Stimulated activated CD8-positive, alpha-beta memory T cell treated with anti-CD3 and anti-CD28 coated beads, Interleukin-4, amount 100 ng/mL, for 4 hours (primary cell): ENCODE data around the gene NUCB1.

Source experiments
- DNase-seq, 2 donors: peaks; one replicate each; pipeline ENCODE4 v3.0.0-alpha.2; 2020; ENCODE audit warnings: low read depth in 2 of 2, low spot score in 1 of 2

The NUCB1 gene

DNA sequence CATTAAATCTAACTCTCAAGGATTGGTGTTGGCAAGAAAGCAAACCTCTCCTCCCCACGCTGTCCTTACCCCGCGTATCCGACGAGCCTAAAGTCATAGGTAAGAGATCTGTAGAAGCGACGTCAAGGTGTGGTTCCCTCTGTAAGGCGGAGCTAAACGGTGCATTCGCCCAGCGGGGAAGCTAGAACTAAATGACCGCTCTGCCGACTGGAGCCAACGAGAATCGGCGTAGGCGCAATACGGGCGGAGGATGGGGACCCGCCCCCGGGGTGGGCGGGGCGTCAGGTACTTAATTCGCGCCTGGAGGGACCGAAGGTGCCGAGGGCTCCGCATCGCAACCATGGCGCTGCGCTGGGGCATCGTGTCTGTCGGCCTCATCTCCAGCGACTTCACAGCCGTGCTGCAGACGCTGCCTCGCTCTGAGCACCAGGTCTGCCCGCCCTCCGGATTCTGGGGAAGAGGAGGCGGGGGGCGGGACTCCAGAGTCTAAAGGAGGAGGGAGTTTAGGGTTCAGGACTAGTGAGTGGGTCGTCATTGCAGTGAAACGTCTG lies 33.3 kb downstream of the NUCB1 start, which contains the start of gene DHDH:
Gene DHDH, plus strand, starts transcription at position 318 of the 551 bp plus-strand sequence. Its CDS starts 23 bp downstream, at position 341.
- DNase-seq: peak; percentile 42 to 60

DNA sequence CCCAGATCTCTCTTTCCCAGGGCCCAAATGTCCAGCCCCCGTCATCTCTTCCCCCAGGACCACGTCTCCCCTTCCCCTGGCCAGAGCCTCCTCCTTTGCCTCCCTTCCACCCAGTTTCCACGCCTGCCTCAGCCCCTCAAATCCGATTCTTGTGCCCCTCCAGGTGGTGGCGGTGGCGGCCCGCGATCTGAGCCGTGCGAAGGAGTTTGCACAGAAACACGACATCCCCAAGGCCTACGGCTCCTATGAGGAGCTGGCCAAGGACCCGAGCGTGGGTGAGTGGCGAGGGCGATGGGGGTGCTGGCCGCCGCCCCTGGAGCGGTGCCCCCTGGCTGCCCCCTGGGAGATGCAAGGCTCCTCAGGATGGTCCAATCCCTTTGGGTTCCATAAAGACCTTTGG lies 34.7 kb downstream of the NUCB1 start:
- DNase-seq: no peak

GRCh38 chr19:48935864-48936263 lies 35.8 kb downstream of the NUCB1 start:
- no peak for DNase-seq

GRCh38 chr19:48938256-48938655 lies 38.1 kb downstream of the NUCB1 start:
- no peak for DNase-seq

- DNase-seq: no peak
These were observed 40.8 kb downstream of the NUCB1 start for GRCh38 chr19:48940902-48941301.

- DNase-seq: no peak
These were observed 43.0 kb downstream of the NUCB1 start for GRCh38 chr19:48943081-48943480.

- no peak for DNase-seq
These were observed 45.3 kb downstream of the NUCB1 start for GRCh38 chr19:48945415-48945814.

- no peak for DNase-seq
These were observed 45.7 kb downstream of the NUCB1 start for GRCh38 chr19:48945817-48946216.

GRCh38 chr19:48946463-48947257 lies 46.5 kb downstream of the NUCB1 start:
- no peak for DNase-seq

GRCh38 chr19:48947258-48947542 lies 47.1 kb downstream of the NUCB1 start:
- no peak for DNase-seq

- no peak for DNase-seq
These were observed 50.0 kb downstream of the NUCB1 start for GRCh38 chr19:48950159-48950558.

- DNase-seq: no peak
These were observed 50.9 kb downstream of the NUCB1 start for GRCh38 chr19:48950830-48951519.

GRCh38 chr19:48953141-48953540 lies 53.0 kb downstream of the NUCB1 start:
- no peak for DNase-seq

DNA sequence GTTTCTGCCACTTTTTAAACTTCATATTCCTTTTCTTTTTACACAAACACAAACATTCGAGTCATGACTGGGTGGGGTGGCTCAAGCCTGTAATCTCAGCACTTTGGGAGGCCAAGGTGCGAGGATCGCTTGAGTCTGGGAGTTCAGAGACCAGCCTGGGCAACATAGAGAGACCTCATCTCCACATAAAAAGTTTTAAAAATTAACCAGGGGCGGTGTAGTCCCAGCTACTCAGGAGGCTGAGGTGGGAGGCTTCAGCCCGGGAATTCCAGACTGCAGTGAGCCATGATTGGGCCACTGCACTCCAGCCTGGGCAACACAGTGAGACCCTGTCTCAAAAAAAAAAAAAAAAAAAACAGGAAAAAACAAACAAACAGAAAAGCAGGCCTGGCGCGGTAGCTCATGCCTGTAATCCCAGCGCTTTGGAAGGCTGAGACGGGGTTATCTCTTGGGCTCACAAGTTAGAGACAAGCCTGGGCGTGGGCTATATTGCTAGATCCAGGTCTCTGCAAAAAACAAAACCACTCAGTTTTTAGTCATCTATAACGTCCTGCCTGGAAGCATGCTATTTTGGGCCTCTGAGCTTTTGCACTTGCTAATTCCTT lies 54.0 kb downstream of the NUCB1 start:
- DNase-seq: no peak

DNA sequence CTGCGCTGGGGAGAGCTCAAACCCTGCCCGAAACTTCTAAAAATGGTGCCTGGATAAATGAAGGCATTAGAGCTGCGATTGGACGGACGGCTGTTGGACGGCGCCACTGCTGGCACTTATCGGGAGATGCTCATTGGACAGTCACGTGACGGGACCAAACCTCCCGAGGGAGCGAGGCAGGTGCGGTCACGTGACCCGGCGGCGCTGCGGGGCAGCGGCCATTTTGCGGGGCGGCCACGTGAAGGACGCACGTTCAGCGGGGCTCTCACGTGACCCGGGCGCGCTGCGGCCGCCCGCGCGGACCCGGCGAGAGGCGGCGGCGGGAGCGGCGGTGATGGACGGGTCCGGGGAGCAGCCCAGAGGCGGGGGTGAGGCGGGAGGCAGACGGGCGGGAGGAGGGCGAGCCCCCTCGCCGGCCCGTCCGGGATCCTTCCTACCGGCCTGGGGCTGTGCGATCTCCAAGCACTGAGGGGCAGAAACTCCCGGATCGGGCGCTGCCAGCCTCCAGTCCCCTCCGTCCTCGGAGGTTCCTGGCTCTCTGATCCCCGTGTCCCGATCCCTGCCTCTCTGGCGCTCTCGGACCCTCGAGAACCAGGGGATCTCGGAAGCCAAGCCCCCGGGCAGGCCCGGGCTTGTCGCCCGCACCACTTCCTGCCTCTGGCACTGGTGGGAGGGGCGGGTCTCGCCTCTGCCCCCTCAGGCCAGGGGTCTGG lies 54.6 kb downstream of the NUCB1 start, which contains the start of gene BAX:
Gene BAX, plus strand, starts transcription at position 281 of the 713 bp plus-strand sequence. Its CDS starts 54 bp downstream, at position 335.
- DNase-seq: peak; percentile 71 to 77

DNA sequence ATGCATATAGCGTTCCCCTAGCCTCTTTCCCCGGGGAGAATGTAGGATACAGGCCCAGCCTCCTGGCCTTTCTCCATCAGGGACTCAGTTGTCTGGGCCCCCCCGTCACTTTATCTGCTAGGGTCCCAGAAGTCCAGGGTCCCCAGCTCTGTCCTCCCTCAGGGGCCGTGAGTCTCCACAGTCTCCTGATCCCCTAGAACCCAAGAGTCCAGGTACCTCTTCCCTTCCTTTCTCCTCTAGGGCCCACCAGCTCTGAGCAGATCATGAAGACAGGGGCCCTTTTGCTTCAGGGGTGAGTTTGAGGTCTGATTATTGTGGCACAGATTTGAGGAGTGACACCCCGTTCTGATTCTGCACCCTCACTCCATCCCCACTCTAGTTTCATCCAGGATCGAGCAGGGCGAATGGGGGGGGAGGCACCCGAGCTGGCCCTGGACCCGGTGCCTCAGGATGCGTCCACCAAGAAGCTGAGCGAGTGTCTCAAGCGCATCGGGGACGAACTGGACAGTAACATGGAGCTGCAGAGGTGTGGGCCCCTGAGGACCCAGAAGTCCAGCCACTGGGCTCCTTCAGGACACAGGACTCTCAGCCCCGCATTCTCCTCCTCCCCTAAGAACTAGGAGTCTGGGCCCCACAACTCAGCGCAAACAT lies 55.3 kb downstream of the NUCB1 start:
- no peak for DNase-seq

- DNase-seq: no peak
These were observed 57.9 kb downstream of the NUCB1 start for GRCh38 chr19:48958006-48958405.

GRCh38 chr19:48959341-48960239 lies 59.5 kb downstream of the NUCB1 start:
- DNase-seq: no peak

DNA sequence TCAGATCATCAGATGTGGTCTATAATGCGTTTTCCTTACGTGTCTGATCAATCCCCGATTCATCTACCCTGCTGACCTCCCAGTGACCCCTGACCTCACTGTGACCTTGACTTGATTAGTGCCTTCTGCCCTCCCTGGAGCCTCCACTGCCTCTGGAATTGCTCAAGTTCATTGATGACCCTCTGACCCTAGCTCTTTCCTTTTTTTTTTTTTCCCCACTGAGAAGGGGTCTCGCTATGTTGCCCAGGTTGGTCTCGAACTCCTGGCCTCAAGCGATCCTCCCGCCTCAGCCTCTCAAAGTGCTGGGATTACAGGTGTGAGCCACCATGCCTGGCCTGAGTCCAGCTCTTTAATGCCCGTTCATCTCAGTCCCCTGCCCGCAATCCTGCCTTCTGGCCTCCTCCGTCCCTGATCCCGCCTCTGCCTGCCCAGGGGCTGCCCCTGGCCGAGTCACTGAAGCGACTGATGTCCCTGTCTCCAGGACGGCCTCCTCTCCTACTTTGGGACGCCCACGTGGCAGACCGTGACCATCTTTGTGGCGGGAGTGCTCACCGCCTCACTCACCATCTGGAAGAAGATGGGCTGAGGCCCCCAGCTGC lies 61.0 kb downstream of the NUCB1 start:
- DNase-seq: no peak
